Measurements from ENCODE around the gene PGM2L1. TPM values are rescaled to one million over a fixed set of nuclear protein-coding genes. Genes with fewer than 3 reads are reported as not detected.
A peak's percentile ranks its signal among the peaks of the same experiment; 100 is the strongest.

The PGM2L1 gene
- total RNA-seq, 3 donors from 2014 or later, result 2.1 to 13.5 (median 6.6) TPM

GRCh38 chr11:74322667-74323066 is 75.6 kb downstream of the PGM2L1 start:
- no peak for TF ChIP-seq POLR2A (IDR thresholded peaks at IDR 0.05)
- TF ChIP-seq POLR2AphosphoS5 (IDR thresholded peaks at IDR 0.05), result no peak
- no peak for TF ChIP-seq CTCF (IDR thresholded peaks at IDR 0.05)
- intact Hi-C loops (cut with DNase I; ENCODE audit: low total_unique reads), result no loop called here
- Histone ChIP-seq H3K4me3 (no peak overlapping the region), H3K27ac (no peak overlapping the region), H3K9me3 (peaks cover 0 to under 1% of the 10 kb centered on the region in 2 donors), H3K27me3 (no peaks in the 10 kb centered on the region), H3K4me1 (no peaks in the 10 kb centered on the region), H3K36me3 (no peaks in the 10 kb centered on the region)
- DNase-seq (ENCODE audit: low spot score in 2 of 2), result no peak

- TF ChIP-seq POLR2A (IDR thresholded peaks at IDR 0.05) (no peak), CTCF (IDR thresholded peaks at IDR 0.05) (peak in 1 of 3 donors; percentile 26)
- intact Hi-C loops (cut with DNase I; ENCODE audit: low total_unique reads), result no loop called here
- Histone ChIP-seq H3K4me1 (no peaks in the 10 kb centered on the region), H3K36me3 (no peaks in the 10 kb centered on the region), H3K9me3 (peaks cover 0 to 10% of the 10 kb centered on the region in 2 donors), H3K27me3 (no peaks in the 10 kb centered on the region), H3K27ac (no peak overlapping the region), H3K4me3 (no peak overlapping the region)
- no peak for DNase-seq (ENCODE audit: low spot score in 2 of 2)
These were observed 76.6 kb downstream of the PGM2L1 start for GRCh38 chr11:74321487-74322188.

- Histone ChIP-seq H3K27ac (no peak overlapping the region), H3K4me3 (no peak overlapping the region), H3K4me1 (no peaks in the 10 kb centered on the region), H3K27me3 (no peaks in the 10 kb centered on the region), H3K36me3 (no peaks in the 10 kb centered on the region), H3K9me3 (peaks cover 0 to 14% of the 10 kb centered on the region in 2 donors)
- intact Hi-C loops (cut with DNase I; ENCODE audit: low total_unique reads), result no loop called here
- DNase-seq (ENCODE audit: low spot score in 2 of 2), result no peak
- TF ChIP-seq POLR2AphosphoS5 (IDR thresholded peaks at IDR 0.05), result no peak
These were observed 77.7 kb downstream of the PGM2L1 start for GRCh38 chr11:74320538-74320937.

- no peak for TF ChIP-seq CTCF (IDR thresholded peaks at IDR 0.05)
- TF ChIP-seq POLR2A (IDR thresholded peaks at IDR 0.05), result no peak
- no peak for TF ChIP-seq POLR2AphosphoS5 (IDR thresholded peaks at IDR 0.05)
- intact Hi-C loops (cut with DNase I; ENCODE audit: low total_unique reads), result no loop called here
- Histone ChIP-seq H3K4me1 (no peaks in the 10 kb centered on the region), H3K4me3 (no peak overlapping the region), H3K36me3 (no peaks in the 10 kb centered on the region), H3K9me3 (peaks cover 0 to 14% of the 10 kb centered on the region in 2 donors), H3K27ac (no peak overlapping the region), H3K27me3 (no peaks in the 10 kb centered on the region)
- no peak for DNase-seq (ENCODE audit: low spot score in 2 of 2)
These were observed 79.0 kb downstream of the PGM2L1 start for GRCh38 chr11:74319139-74319816.

GRCh38 chr11:74318241-74318932 is 79.8 kb downstream of the PGM2L1 start:
- no peaks in the 10 kb centered on the region for H3K27me3 ChIP-seq
- no peak overlapping the region for H3K4me3 ChIP-seq
- TF ChIP-seq POLR2A (IDR thresholded peaks at IDR 0.05) (no peak), POLR2AphosphoS5 (IDR thresholded peaks at IDR 0.05) (no peak)
- intact Hi-C loops (cut with DNase I; ENCODE audit: low total_unique reads), result no loop called here
- H3K27ac ChIP-seq, result no peak overlapping the region
- H3K9me3 ChIP-seq, result peaks cover 0 to 16% of the 10 kb centered on the region in 2 donors
- no peaks in the 10 kb centered on the region for H3K36me3 ChIP-seq
- no peak for DNase-seq (ENCODE audit: low spot score in 2 of 2)
- no peaks in the 10 kb centered on the region for H3K4me1 ChIP-seq
